Stimulated activated naive B cell treated with anti-CD40 and anti-IgM and Interleukin-4, amounts not matched to agents 10 μg/mL and 1 μg/mL and 100 μg/mL, for 72 hours (primary cell): Measurements from ENCODE around the gene NAALADL1.

Source experiments
- ATAC-seq, 2 donors: fragments of 150-1000 bp; cut with Tn5 transposase; replicated peaks; 2 replicates each; pipeline ENCODE4 v1.10.0; 2021; ENCODE audit warnings: moderate library complexity in 1 of 2
- DNase-seq: peaks from one replicate; pipeline ENCODE4 v3.0.0; 2021
- H3K27ac Mint-ChIP-seq: one replicate; pipeline ENCODE4 v1.8.0; 2022; ENCODE audit warnings: mild to moderate bottlenecking, mixed read lengths
- H3K27me3 Mint-ChIP-seq, 2 donors: one replicate each; pipeline ENCODE4 v1.8.0; 2022; ENCODE audit warnings: mixed read lengths in 2 of 2
- H3K36me3 Mint-ChIP-seq, 2 donors: one replicate each; pipeline ENCODE4 v1.8.0; 2022; ENCODE audit warnings: mixed read lengths in 2 of 2, mild to moderate bottlenecking in 1 of 2
- H3K4me1 Mint-ChIP-seq, 2 donors: one replicate each; pipeline ENCODE4 v1.8.0; 2022; ENCODE audit warnings: mixed read lengths in 2 of 2, mild to moderate bottlenecking in 1 of 2
- H3K4me3 Mint-ChIP-seq, 2 donors: one replicate each; pipeline ENCODE4 v1.8.0; 2022; ENCODE audit warnings: mild to moderate bottlenecking in 2 of 2, mixed read lengths in 2 of 2, moderate library complexity in 1 of 2
- H3K9me3 Mint-ChIP-seq, 2 donors: one replicate each; pipeline ENCODE4 v1.8.0; 2022; ENCODE audit warnings: mixed read lengths in 2 of 2, mild to moderate bottlenecking in 1 of 2

Gene NAALADL1

GRCh38 chr11:65066805-65067291 lies 8.5 kb upstream of the NAALADL1 start:
- H3K27me3 Mint-ChIP-seq: no peaks in the 10 kb centered on the region
- ATAC-seq: no peak

DNA sequence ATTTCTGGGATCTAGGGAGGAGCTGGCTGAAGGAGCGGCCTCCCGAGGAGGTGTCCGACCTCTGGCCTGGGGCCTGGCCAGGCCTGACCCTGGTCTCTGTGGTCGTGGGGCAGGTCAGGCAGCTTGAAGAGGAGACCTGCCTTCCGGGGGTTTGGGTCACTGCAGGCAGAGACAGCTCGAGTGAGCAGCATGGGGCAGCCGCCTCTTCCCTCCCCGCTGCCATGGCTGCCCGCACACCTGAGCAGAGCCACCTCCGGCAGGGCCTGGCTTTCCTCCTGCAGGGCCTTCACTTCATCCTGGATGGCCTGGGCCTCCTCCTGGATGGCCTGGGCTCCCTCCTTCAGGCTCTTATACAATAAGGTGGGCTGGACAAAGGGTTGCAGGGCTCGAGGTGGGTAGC lies 8.0 kb upstream of the NAALADL1 start:
- Mint-ChIP-seq H3K36me3 (no peaks in the 10 kb centered on the region), H3K9me3 (no peaks in the 10 kb centered on the region), H3K27ac (no peak overlapping the region), H3K4me1 (peaks cover 3 to 4% of the 10 kb centered on the region in 2 donors), H3K4me3 (no peak overlapping the region), H3K27me3 (no peaks in the 10 kb centered on the region)
- ATAC-seq (no peak), DNase-seq (no peak)

More at GRCh38 chr11:65066805-65067291, 8.5 kb upstream of the NAALADL1 start:
- Mint-ChIP-seq H3K4me3 (no peak overlapping the region), H3K9me3 (no peaks in the 10 kb centered on the region), H3K27ac (no peak overlapping the region), H3K36me3 (no peaks in the 10 kb centered on the region), H3K4me1 (peaks cover under 1 to 4% of the 10 kb centered on the region in 2 donors)
- DNase-seq: no peak

DNA sequence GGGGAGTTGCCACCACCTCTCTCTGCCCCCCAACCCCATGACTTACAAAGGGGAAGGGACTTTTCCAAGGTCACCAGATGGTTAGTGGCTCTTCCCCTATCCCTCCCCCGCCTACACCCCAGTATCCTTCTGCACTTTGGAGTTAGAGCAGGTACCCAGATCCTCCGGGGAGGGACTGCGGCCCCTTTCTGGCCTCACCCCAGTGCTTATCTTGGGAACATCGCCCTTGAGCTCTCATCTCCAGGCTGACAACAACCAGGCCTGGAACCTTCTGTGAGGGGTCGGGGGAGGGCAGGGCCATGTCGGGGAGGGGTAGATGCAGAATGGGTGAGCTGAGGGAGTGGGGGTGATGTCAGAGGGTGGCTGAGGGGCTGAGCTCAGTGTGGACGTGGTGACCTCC lies 7.5 kb upstream of the NAALADL1 start:
- DNase-seq (no peak), ATAC-seq (no peak)
- H3K4me3 Mint-ChIP-seq: no peak overlapping the region
- H3K27me3 Mint-ChIP-seq: no peaks in the 10 kb centered on the region
- H3K27ac Mint-ChIP-seq: no peak overlapping the region
- no peaks in the 10 kb centered on the region for H3K36me3 Mint-ChIP-seq
- no peaks in the 10 kb centered on the region for H3K9me3 Mint-ChIP-seq
- H3K4me1 Mint-ChIP-seq: peaks cover 5 to 7% of the 10 kb centered on the region in 2 donors

GRCh38 chr11:65064847-65065240 lies 6.5 kb upstream of the NAALADL1 start:
- Mint-ChIP-seq H3K4me3 (no peak overlapping the region), H3K36me3 (no peaks in the 10 kb centered on the region), H3K4me1 (peaks cover 5 to 7% of the 10 kb centered on the region in 2 donors), H3K27me3 (no peaks in the 10 kb centered on the region), H3K27ac (no peak overlapping the region), H3K9me3 (no peaks in the 10 kb centered on the region)
- DNase-seq (no peak), ATAC-seq (no peak)

DNA sequence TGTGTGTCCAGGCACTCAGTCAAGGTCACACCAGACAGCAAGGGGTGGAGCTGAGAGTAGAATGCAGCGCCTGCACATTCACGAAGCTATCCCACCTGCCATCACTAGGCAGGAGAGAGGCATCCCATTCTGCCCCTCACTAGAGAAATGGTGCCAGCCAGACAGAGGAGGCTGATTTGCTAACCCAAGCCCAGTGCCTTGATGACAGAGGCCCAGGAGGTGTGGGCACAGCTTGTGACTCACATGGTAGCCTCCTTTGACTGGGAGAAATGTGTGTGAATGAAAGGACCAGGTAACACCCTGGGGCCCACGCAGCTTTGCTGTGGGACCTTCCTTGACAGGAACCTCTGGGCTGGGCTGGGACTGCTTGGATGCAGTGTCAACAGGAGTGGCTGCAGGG lies 5.2 kb upstream of the NAALADL1 start:
- no peak overlapping the region for H3K4me3 Mint-ChIP-seq
- no peak overlapping the region for H3K27ac Mint-ChIP-seq
- no peaks in the 10 kb centered on the region for H3K9me3 Mint-ChIP-seq
- peaks cover 5 to 7% of the 10 kb centered on the region in 2 donors for H3K4me1 Mint-ChIP-seq
- no peaks in the 10 kb centered on the region for H3K27me3 Mint-ChIP-seq
- DNase-seq (no peak), ATAC-seq (no peak)
- no peaks in the 10 kb centered on the region for H3K36me3 Mint-ChIP-seq

DNA sequence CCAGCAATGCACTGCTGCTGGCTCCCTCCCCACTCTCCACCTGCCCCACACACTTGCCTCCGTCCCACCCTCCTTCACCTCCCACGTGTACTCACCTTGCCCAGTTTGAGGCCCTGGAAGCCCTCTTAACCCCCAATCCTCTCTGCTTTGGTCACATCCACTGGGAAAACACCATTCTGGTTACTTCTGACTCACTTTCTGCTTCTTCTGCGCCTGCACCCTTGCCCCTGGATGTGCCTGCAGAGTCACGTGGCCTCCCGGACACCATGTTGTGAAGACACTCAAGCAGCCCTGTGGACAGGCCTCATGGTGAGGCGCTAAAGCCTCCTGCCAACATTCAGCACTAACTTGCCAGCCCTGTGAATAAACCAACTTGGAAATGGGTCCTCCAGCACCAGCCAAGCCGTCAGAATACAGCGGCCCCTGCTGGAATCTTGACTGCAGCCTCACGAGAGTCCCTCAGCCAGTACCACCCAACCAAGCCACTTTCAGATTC lies 2.6 kb upstream of the NAALADL1 start:
- Mint-ChIP-seq H3K4me1 (peaks cover 5 to 7% of the 10 kb centered on the region in 2 donors), H3K4me3 (no peak overlapping the region), H3K27ac (no peak overlapping the region), H3K27me3 (no peaks in the 10 kb centered on the region), H3K36me3 (no peaks in the 10 kb centered on the region), H3K9me3 (no peaks in the 10 kb centered on the region)
- DNase-seq: no peak
- ATAC-seq: no peak

GRCh38 chr11:65059959-65060824 lies 1.8 kb upstream of the NAALADL1 start:
- peaks cover 11 to 14% of the 10 kb centered on the region in 2 donors for H3K4me1 Mint-ChIP-seq
- no peak for ATAC-seq
- H3K36me3 Mint-ChIP-seq: no peaks in the 10 kb centered on the region
- no peak overlapping the region for H3K4me3 Mint-ChIP-seq
- no peaks in the 10 kb centered on the region for H3K9me3 Mint-ChIP-seq
- no peak overlapping the region for H3K27ac Mint-ChIP-seq
- no peaks in the 10 kb centered on the region for H3K27me3 Mint-ChIP-seq
- DNase-seq: no peak

GRCh38 chr11:65059523-65059922 lies 1.2 kb upstream of the NAALADL1 start:
- Mint-ChIP-seq H3K4me3 (no peak overlapping the region), H3K4me1 (peaks cover 11 to 15% of the 10 kb centered on the region in 2 donors), H3K27ac (no peak overlapping the region), H3K36me3 (no peaks in the 10 kb centered on the region), H3K27me3 (no peaks in the 10 kb centered on the region), H3K9me3 (no peaks in the 10 kb centered on the region)
- ATAC-seq: no peak
- no peak for DNase-seq

- Mint-ChIP-seq H3K27ac (no peak overlapping the region), H3K36me3 (no peaks in the 10 kb centered on the region), H3K9me3 (no peaks in the 10 kb centered on the region), H3K27me3 (no peaks in the 10 kb centered on the region), H3K4me1 (peaks cover 26 to 30% of the 10 kb centered on the region in 2 donors), H3K4me3 (no peak overlapping the region)
- DNase-seq: no peak
- ATAC-seq: no peak
These were observed 341 bp downstream of the NAALADL1 start for GRCh38 chr11:65058012-65058411.

DNA sequence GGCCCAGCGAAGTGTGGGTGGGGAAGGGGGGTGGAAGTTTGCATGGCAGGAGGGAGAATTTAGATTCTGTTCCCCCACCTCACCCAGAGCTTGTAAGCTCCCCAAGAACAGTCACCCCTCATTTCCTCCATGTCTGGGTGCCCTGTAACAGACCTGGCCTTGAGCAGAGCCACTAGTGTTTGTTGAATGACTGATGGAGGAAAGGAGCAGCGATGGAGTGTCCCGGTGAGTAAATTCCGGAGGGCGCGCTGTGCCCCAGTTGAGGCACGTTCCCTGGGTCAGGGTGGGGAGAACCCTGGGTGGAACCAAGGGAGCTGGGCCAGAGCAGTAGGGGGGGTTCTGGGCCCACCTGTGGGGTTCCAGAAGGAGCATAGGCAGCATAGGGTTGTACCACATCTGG lies 827 bp downstream of the NAALADL1 start:
- Mint-ChIP-seq H3K27me3 (no peaks in the 10 kb centered on the region), H3K36me3 (no peaks in the 10 kb centered on the region), H3K9me3 (no peaks in the 10 kb centered on the region), H3K4me3 (no peak overlapping the region), H3K27ac (no peak overlapping the region), H3K4me1 (peaks cover 28 to 33% of the 10 kb centered on the region in 2 donors)
- ATAC-seq (no peak), DNase-seq (no peak)

- DNase-seq (no peak), ATAC-seq (no peak)
- Mint-ChIP-seq H3K4me3 (no peak overlapping the region), H3K36me3 (no peaks in the 10 kb centered on the region), H3K9me3 (no peaks in the 10 kb centered on the region), H3K27me3 (no peaks in the 10 kb centered on the region), H3K27ac (no peak overlapping the region), H3K4me1 (peaks cover 24 to 33% of the 10 kb centered on the region in 2 donors)
These were observed 1.4 kb downstream of the NAALADL1 start for GRCh38 chr11:65056999-65057398.

DNA sequence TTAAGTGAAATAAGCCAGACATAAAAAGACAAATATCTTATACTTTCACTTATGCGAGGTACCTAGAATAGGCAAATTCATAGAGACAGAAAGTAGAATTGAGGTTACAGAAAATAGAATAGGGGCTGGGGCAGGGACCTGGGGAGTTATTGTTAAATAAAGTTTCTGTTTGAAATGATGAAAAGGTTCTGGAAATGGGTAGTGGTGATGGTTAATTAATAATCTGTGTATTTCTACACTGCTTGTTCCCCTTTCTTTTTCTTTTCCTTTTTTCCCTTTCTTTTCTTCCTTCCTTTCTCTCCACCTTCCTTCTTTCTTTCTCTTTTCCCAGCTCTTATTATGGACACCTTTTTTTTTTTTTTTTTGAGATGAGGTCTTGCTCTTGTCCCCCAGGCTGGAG lies 2.8 kb downstream of the NAALADL1 start:
- Mint-ChIP-seq H3K27ac (no peak overlapping the region), H3K4me3 (no peak overlapping the region), H3K9me3 (no peaks in the 10 kb centered on the region), H3K36me3 (no peaks in the 10 kb centered on the region), H3K27me3 (no peaks in the 10 kb centered on the region), H3K4me1 (peaks cover 23 to 27% of the 10 kb centered on the region in 2 donors)
- DNase-seq (no peak), ATAC-seq (peak in 1 of 2 donors; percentile 21)

DNA sequence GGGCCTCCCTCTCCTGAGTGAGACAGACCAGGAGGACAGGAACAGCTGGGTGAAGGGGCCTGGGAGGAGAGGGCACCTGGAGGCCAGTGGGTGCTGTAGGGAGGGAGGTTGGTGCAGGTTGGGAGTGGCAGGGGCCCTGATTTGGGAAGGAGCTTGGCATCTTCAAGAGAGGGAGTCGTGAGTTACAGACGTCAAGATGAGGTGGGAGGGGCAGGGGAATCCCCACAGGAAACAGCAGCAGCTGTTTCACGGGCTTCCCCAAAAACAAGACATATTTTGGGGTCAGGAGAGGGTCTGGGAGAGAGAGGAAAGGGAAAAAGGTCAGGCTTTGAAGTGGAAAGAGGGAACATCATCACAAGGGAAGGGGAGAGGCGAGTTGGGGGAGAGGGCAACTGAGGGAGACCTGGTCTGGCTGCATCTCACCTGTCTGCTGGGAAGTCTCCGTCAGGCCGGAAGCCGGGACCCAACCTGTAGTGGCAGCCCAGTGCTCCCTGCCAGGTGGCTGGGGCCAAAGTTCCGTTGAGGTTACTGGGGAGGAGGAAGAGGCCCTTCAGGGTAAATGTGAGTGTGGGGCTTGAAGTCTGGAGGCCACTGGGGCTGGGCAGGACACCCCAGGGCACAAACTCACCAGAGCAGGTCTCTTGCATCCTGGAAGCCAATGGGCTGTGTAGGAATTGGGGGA lies 4.4 kb downstream of the NAALADL1 start:
- no peaks in the 10 kb centered on the region for H3K27me3 Mint-ChIP-seq
- H3K9me3 Mint-ChIP-seq: no peaks in the 10 kb centered on the region
- H3K36me3 Mint-ChIP-seq: no peaks in the 10 kb centered on the region
- H3K4me1 Mint-ChIP-seq: peaks cover 23 to 27% of the 10 kb centered on the region in 2 donors
- H3K4me3 Mint-ChIP-seq: peak overlapping the region; percentile 33 to 46
- ATAC-seq: peak; percentile 53 to 55
- DNase-seq: no peak
- H3K27ac Mint-ChIP-seq: peak overlapping the region; percentile 62

GRCh38 chr11:65051398-65051858 lies 6.9 kb downstream of the NAALADL1 start:
- no peaks in the 10 kb centered on the region for H3K27me3 Mint-ChIP-seq
- H3K4me3 Mint-ChIP-seq: no peak overlapping the region
- H3K27ac Mint-ChIP-seq: no peak overlapping the region
- peaks cover 31 to 45% of the 10 kb centered on the region in 2 donors for H3K4me1 Mint-ChIP-seq
- no peak for ATAC-seq
- no peak for DNase-seq
- no peaks in the 10 kb centered on the region for H3K36me3 Mint-ChIP-seq
- no peaks in the 10 kb centered on the region for H3K9me3 Mint-ChIP-seq
